CD4-positive, alpha-beta T cell treated with Interferon alpha-2 for 1 hour (primary cell): ENCODE data around the gene CALN1.

Experiments
- DNase-seq, 2 donors: peaks; one replicate each; pipeline ENCODE4 v3.0.0-alpha.2; 2020 to 2022

CALN1 gene

DNA sequence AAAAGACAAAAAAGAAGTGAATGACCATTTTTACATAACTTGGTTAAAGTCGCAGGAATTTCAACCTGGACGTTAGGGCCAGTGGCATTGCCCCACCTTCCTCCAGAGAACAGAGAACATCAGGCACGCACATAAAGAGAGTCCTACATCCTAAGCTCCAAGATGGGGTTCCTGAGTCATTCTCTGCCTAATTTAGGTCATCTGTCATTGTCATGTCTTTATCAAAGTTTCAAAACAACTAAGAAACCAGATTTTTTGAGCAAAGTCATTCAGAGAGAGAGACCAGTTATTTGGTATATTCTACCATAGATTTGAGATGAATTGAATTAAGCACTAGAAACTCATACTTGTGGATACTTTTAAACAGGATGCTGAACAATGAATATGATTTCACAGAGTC is 241.7 kb downstream of the CALN1 start:
- no peak for DNase-seq

GRCh38 chr7:72163271-72163670 is 248.9 kb downstream of the CALN1 start:
- DNase-seq, result no peak

DNA sequence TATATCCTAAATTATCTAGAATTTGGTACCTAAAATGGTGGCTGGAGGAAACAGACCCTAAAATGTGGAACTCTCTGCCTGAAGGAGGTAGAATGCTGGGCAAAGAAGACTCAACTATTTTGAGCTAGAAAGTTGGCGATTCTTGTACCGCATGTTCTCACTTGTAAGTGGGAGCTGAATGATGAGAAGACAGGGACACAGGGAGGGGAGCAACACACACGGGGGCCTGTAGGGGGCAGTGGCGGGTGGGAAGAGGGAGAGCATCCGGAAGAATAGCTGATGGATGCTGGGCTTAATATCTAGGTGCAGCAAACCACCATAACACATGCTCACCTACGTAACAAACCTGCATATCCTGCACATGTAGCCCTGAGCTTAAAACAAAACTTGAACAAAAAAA is 250.6 kb downstream of the CALN1 start:
- no peak for DNase-seq

- no peak for DNase-seq
Observed at GRCh38 chr7:72159911-72160310, 252.2 kb downstream of the CALN1 start.

GRCh38 chr7:72156671-72157070 is 255.5 kb downstream of the CALN1 start:
- no peak for DNase-seq

DNA sequence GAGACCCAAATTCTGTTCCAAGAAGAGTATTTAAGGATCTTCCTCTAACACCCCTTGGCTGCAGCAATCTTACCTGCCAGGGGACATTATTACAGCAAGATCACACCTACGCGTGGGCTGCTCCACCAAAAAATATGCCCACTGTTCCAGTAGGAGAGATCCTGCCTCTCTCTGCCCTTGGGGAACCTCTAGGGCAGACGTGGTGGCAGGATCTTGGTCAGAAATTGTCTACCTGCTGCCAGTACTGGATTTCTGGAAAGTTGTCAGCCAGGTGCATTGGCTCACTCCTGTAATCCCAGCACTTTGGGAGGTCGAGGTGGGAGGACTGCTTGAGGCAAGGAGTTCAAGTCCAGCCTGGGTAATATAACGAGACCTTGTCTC is 259.0 kb downstream of the CALN1 start:
- DNase-seq, result no peak

DNA sequence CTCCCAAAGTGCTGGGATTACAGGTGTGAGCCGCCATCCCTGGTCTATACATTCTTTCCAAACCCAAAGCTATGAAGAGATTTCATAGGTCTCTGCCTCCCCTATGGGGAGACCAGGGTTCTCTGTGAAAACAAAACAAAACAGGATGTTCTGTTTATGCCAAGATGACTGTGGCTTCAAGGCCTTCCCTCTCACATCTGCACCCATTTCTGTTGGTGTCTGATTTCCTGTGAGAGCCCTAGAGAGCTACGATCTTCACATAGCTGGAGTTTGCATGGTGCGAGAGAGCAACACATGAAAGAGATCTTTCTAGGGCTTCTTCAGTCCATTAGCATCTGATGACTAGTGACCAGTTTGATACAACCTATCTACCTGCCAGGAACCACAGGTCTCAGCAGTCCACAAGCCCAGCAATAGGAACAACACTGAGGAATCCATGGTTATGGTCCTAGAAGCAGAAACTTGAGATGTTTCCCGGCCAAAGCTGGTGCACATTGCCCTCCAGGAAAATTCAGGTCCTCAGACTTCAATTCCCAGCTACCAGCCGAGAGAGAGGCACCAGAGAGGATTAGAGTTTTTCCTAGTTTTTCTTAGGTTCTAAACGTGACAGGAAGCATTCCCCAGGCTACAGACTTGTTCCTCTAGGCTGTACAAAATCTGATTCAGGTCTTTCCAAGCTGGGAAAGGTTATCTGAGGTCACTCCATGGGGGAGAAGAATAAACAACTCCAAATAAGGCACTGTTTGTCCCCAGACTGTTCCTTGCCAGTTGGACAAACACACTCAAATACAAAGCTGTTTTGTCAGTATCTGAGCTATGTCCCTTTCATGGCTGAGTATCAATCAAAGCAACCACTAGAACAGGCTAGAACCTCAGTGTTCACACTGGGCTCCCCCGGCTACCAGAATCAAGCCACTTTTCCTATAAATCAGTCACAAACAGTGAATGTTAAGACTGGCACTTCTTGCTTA is 259.7 kb downstream of the CALN1 start:
- DNase-seq, result no peak

DNA sequence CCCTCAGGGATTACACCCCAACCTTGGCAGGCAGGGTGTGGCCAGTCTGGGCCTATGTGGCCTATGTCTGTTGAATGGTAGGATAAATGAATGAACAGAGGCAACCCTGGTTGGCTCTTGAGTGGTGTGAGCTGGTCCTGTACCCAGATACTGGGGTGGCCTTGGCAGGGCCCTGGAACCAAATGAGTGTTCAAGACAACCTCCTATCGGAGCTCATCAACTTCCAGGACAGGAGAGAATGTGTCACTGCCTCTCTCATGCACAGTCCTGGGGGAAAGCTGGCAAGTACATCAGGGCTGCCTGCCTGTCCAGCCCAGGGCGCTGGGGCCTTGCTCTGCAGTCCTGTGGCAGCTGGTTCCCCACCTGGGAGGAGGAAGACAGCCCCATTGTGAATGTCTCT is 271.6 kb downstream of the CALN1 start:
- no peak for DNase-seq

GRCh38 chr7:72127136-72127535 is 285.0 kb downstream of the CALN1 start:
- no peak for DNase-seq

DNA sequence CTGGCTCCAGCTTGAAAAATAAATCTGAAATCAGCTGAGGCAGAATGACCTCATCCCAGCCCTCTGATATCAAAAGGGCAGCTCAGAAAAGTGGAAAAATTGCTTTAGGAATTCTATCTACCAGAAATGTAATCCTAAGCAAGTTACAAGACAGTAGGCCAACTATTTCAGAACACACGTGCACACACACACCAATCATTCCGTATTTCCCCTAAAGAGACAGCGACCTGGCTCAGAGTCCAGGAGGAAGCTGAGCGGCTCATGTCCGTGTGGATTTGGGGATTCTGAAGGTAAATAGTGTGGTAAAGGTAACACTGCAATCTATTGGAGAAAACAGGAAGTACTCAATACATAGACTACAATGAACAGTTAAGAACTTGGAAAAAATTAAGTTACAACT is 288.2 kb downstream of the CALN1 start:
- no peak for DNase-seq

- no peak for DNase-seq
Observed at GRCh38 chr7:72118366-72118765, 293.8 kb downstream of the CALN1 start.

DNA sequence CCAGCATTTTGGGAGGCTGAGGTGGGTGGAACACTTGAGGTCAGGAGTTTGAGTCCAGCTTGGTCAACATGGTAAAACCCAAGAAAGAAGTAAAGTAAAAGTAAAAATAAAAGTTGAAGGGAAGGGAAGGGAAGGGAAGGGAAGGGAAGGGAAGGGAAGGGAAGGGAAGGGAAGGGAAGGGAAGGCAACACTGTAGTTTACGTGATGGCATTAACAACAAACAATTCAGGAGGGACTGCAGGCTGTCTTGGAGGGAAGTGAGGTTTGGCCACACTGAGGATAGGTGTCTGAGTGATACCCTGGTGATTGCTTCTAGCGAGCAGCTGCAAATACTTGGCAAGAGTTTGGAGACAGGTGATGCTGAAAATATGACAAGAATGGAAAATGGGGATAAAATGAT is 298.0 kb downstream of the CALN1 start:
- no peak for DNase-seq

DNA sequence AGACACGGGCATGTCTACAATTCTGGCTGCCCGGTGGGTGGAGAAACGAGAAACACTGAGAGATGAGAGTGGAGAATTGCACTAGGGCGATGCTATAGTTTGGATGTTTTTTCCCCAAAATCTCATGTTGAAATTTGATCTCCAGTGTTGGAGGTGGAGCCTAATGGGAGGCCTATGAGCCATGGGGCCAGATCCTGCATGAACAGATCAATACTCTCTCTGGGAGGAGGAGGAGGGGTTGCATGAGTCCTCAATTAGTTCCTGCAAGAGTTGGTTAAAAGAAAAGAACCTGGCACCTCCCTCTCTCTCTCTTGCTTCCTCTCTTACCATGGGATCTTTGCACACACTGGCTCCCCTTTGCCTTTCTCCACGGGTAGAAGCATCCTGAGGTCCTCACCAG is 299.1 kb downstream of the CALN1 start:
- DNase-seq, result no peak

- DNase-seq, result no peak
Observed at GRCh38 chr7:72112530-72112929, 299.6 kb downstream of the CALN1 start.

DNA sequence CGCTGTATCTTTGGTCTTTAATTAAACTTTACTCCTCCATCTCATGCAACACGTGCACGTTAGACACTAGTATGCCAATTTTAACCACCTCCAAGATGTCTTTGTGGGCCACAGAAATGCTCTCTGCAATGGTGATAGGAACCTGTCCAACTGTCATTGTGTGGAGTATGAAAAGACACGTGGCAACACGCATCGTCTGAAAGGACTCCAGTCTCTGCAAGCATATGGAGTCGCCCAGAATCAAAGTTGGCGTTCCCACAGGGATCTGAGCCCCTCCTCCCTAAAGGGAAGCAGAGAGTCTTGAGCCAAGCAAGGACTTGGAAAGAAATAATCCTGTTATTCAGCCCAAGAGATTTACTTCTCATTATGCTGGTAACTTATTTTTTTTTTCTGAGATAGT is 301.1 kb downstream of the CALN1 start:
- no peak for DNase-seq

DNA sequence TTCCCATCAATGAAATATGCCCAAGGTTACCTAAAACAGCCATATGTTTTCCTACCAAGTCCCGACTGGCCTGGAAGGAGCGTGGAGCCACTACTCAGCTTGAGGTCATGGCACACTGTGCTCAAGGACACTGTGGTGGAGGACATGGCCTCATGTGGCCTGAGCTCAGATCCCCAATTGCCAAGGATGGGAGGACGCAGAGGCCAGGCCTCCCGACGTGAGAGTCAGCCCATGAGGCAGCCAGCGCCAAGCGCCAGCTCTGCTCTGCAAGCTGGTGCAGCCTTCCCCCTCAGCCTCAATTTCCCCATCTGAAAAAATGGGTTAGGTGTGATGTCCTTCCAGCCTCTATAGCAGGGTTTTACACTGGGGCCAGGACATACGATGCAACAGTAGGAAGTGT is 302.6 kb downstream of the CALN1 start:
- no peak for DNase-seq

DNA sequence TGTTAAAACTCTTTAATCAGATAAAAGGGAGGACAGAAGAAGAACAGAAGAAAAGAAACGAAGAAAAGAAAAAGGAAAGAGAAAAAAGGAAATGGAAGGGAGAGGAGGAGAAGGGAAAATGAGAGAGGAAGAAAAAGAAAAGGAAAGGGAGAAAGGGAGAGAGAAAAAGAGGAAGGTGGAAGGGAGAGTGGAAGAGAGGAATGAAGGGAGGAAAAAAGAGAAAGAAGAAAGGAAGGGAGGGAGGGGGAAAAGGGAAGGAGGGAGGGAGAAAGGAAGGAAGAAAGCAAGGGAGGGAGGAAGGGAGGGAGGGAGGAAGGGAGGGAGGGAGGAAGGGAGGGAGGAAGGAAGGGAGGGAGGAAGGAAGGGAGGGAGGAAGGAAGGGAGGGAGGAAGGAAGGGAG is 305.7 kb downstream of the CALN1 start:
- no peak for DNase-seq

GRCh38 chr7:72101444-72101843 is 310.7 kb downstream of the CALN1 start:
- DNase-seq, result no peak

DNA sequence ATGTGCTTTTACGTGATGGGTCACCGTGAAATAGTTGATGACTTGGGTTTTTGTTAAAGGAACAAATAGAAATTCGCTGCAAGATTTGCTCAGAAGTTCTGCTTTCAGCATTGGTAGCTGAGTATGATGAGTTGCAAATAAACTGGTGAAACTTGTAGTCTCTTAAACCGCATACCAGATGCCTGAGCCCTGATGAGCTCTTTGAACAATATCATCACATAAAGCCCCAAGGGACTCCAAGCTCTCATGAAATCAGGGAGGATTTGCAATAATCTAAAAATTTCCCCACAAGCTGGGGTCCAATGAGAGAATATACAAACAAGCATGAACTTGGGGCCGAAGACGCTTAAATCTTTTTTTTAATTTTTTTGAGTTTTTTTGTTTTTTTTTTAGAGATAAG is 312.4 kb downstream of the CALN1 start:
- DNase-seq, result no peak

GRCh38 chr7:72098807-72099580 is 313.1 kb downstream of the CALN1 start:
- no peak for DNase-seq

- no peak for DNase-seq
Observed at GRCh38 chr7:72097226-72097625, 314.9 kb downstream of the CALN1 start.

GRCh38 chr7:72092769-72093168 is 319.4 kb downstream of the CALN1 start:
- DNase-seq, result no peak

- no peak for DNase-seq
Observed at GRCh38 chr7:72087926-72088325, 324.2 kb downstream of the CALN1 start.

GRCh38 chr7:72080865-72081510 is 331.1 kb downstream of the CALN1 start:
- no peak for DNase-seq
